GM12878 (cell line): ENCODE results near the gene KIAA0930.

Experiments used
- CBX5 ChIP-seq: sonication (generic); IDR thresholded peaks from 2 replicates; pipeline ENCODE4 v1.6.1; 2016; ENCODE audit warnings: low read depth, moderate library complexity, mild to moderate bottlenecking, inconsistent platforms
- TF ChIP-seq, protein P1 (sequence below), 3 experiments: IDR thresholded peaks in 2 of 3; conservative IDR thresholded peaks in 1 of 3; 2 replicates each; pipeline ENCODE4 v1.5.1; 2011; ENCODE audit warnings: low read depth in 3 of 3, low read length in 3 of 3, mild to moderate bottlenecking in 3 of 3, control low read depth in 2 of 3, moderate library complexity in 2 of 3, inconsistent platforms in 1 of 3, mixed read lengths in 1 of 3; ENCODE audit not compliant: control insufficient read depth in 2 of 3, insufficient read depth in 1 of 3; ENCODE audit errors: extremely low read depth in 1 of 3

DNA sequence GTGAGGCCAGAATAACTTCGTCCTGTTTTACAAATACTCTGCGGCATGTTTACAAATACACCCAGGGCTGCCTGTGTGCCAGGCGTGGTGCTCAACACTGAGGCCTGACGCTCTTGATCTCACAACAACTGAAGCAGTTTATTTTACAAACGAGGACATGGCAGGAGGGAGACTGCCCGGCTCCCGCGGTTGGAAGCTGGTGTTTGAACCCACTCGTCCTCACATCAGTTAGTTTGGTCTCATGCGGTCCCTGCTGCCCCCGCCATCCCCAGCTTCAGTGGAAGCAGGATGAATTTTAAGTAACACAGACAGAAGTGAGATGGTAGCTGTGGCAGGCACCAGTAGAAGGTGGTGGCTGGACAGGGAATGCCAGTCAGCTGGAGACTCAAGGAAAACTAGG lies 16.4 kb downstream of the KIAA0930 start:
- no peak for TF ChIP-seq CBX5
- TF ChIP-seq, protein P1, sequence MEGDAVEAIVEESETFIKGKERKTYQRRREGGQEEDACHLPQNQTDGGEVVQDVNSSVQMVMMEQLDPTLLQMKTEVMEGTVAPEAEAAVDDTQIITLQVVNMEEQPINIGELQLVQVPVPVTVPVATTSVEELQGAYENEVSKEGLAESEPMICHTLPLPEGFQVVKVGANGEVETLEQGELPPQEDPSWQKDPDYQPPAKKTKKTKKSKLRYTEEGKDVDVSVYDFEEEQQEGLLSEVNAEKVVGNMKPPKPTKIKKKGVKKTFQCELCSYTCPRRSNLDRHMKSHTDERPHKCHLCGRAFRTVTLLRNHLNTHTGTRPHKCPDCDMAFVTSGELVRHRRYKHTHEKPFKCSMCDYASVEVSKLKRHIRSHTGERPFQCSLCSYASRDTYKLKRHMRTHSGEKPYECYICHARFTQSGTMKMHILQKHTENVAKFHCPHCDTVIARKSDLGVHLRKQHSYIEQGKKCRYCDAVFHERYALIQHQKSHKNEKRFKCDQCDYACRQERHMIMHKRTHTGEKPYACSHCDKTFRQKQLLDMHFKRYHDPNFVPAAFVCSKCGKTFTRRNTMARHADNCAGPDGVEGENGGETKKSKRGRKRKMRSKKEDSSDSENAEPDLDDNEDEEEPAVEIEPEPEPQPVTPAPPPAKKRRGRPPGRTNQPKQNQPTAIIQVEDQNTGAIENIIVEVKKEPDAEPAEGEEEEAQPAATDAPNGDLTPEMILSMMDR (IDR thresholded peaks at IDR 0.05 in 2 of 3, conservative IDR thresholded peaks at IDR 0.05 in 1 of 3; ENCODE audit: control insufficient read depth in 2 of 3, extremely low read depth in 1 of 3, insufficient read depth in 1 of 3, low read depth in 3 of 3, low read length in 3 of 3) = no peak
